HG03432 (cell line): ENCODE measurements around the gene SLC6A12.
"Not testable (repeated sequence)": the region's sequence is repeated elsewhere in the genome, so short reads cannot be mapped to it uniquely, and the experiment has no call there.

Experiments
- ATAC-seq: cut with Tn5 transposase; IDR thresholded peaks from one replicate; pipeline ENCODE4 v1.9.1; 2021; ENCODE audit warnings: mild to moderate bottlenecking, moderate library complexity; ENCODE audit not compliant: unreplicated experiment

The SLC6A12 gene

GRCh38 chr12:218728-219590 lies 5.0 kb upstream of the SLC6A12 start:
- ATAC-seq, result no peak

- ATAC-seq, result no peak
These were observed 4.3 kb upstream of the SLC6A12 start for GRCh38 chr12:218221-218620.

GRCh38 chr12:217029-217428 lies 3.1 kb upstream of the SLC6A12 start:
- ATAC-seq, result not testable (repeated sequence)

GRCh38 chr12:215116-215515 lies 1.2 kb upstream of the SLC6A12 start:
- ATAC-seq, result no peak

GRCh38 chr12:213527-213932 lies 427 bp downstream of the SLC6A12 start:
- no peak for ATAC-seq

GRCh38 chr12:212715-213526 lies 1.0 kb downstream of the SLC6A12 start:
- ATAC-seq, result no peak

GRCh38 chr12:212415-212714 lies 1.6 kb downstream of the SLC6A12 start:
- ATAC-seq, result no peak

- no peak for ATAC-seq
These were observed 2.1 kb downstream of the SLC6A12 start for GRCh38 chr12:211639-212414.

GRCh38 chr12:211142-211465 lies 2.9 kb downstream of the SLC6A12 start:
- no peak for ATAC-seq

- ATAC-seq, result no peak
These were observed 3.4 kb downstream of the SLC6A12 start for GRCh38 chr12:210277-211141.

GRCh38 chr12:209851-210250 lies 4.1 kb downstream of the SLC6A12 start:
- no peak for ATAC-seq

- no peak for ATAC-seq
These were observed 4.7 kb downstream of the SLC6A12 start for GRCh38 chr12:209246-209645.

GRCh38 chr12:208813-209212 lies 5.1 kb downstream of the SLC6A12 start:
- ATAC-seq, result no peak

- ATAC-seq, result no peak
These were observed 6.2 kb downstream of the SLC6A12 start for GRCh38 chr12:207804-208203.

GRCh38 chr12:206746-207440 lies 7.1 kb downstream of the SLC6A12 start:
- ATAC-seq, result no peak

- ATAC-seq, result no peak
These were observed 8.9 kb downstream of the SLC6A12 start for GRCh38 chr12:205026-205425.

GRCh38 chr12:204261-204678 lies 9.7 kb downstream of the SLC6A12 start:
- ATAC-seq, result no peak

GRCh38 chr12:203462-204260 lies 10.3 kb downstream of the SLC6A12 start:
- ATAC-seq, result no peak

GRCh38 chr12:203074-203461 lies 10.9 kb downstream of the SLC6A12 start:
- no peak for ATAC-seq
